NCI-H2171 (cell line): ENCODE measurements around the gene MRRF.

ENCODE experiments used
- DNase-seq: peaks from one replicate; lab custom pipeline; 2025; lab: John Stamatoyannopoulos, UW

MRRF gene

GRCh38 chr9:122228568-122229484, 35.9 kb upstream of the MRRF start, which contains the start of gene LHX6:
Gene LHX6 (minus strand): TSS chr9:122228957. CDS start chr9:122228740, 217 bp downstream.
- DNase-seq: peak; percentile 11

- DNase-seq: no peak
Measured at GRCh38 chr9:122229485-122229837, 35.2 kb upstream of the MRRF start.

DNA sequence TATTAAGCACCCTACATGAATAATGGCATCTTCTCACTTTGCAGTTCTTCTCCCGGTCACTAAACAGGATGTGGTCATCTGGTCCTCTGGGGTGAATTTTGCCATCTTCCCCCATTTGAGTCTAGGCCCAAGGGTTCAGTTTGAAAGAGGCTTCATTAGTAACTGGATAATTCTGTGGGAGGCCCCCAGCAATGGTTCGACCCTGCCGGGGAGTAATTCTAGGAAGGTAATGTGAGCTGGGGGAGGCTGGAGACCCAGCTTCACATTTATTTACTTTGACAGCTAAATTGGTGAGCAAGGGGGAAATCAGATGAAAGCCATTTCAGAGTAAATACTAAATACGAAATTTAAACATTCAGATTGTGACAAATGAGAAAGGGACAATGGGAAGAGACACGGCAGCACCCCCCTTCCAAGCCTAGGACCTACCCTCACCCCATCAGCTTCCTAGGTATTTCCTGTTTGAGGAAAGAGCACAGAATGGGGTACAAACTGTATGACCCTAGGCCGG, 31.8 kb upstream of the MRRF start:
- DNase-seq: no peak

DNA sequence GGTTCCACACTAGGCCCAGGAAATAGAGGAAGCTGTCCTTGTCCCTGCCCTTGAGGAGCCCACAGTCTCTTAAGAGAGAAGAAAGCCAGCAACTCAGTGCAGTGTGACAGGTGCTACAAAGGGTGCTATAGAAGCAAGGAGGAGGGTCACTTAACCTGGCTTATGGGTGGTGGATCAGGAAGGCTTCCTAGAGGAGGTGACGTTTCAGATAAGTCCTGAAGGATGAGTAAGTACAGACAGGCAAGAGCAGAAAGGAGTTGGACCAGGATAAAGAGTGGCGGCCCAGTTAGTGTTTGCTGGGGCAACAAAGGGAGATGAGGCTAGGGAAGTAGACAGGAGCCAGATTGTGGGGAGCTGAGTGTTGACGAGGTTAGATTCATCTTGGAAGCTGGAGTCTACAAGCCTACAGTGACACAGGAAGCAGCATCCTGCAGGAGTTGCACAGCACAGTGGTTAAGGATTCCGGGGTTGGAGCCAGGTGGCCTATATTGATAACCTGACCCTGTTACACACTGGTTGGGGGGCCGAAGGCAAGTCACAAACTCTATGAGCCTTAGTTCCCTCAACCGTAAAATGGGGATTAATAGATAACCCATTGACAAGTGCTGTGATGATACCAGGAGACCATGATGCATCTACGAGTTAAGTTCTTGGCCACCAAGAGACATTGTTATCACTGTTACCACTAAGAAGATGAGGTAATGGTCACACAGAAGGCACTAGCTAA, 30.5 kb upstream of the MRRF start:
- no peak for DNase-seq

- DNase-seq: peak; percentile 30
Measured at GRCh38 chr9:122236681-122237080, 28.0 kb upstream of the MRRF start.

DNA sequence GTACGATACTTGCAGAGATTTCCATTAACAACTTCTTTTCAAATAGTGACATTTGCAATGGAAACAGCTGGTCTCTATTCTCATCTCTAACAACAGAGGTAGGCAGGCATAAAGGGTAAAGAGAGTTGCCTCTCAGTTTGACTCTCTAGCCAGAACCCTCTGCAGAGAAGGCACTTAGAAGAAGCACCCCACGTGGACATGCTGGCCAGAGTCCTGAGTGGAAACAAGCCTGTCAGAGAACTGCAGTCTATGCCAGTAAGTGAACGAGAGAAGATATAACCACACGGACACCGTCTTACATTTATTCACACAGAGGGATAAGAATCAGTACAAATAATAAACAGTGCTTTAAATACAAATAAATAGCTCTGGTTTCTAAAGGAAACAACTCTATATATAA, 25.0 kb upstream of the MRRF start:
- no peak for DNase-seq

DNA sequence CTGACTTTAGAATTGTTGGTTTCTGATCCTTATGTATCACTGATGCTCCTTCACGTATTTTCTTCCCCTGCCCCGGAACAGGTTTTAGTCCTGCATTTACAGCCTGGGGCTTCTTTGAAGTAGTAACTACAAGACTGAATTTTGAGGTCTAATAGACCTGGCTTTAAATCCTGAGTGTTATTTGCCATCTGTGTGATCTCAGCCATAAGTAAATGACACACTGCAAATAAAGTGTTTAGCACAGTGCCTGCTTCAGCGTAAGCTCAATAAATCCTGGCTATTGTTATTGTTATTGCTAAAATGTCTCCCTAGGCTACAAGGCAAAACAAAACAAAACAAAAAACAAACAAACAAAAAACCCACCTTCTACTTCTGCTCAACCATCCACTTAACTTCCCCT, 20.3 kb upstream of the MRRF start:
- no peak for DNase-seq

DNA sequence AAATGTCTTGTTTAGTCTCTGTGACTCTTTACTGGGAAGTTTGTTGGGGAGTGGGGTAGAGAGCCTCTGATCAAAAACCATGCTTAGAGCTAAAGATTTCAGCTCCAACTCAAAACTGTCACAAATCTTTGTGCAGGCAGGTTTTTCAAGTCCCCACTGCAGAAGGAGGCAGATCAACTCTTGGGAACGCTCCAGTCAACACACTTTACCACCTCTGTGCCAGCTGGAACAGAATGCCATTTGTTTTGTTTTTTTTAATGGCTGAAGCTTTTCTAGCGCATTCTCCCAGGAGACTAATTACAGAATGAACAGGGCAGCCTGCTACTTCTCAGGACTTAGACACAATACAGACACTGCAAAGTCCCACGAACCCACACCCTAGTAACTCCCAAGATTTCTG, 18.0 kb upstream of the MRRF start:
- peak; percentile 6 for DNase-seq

DNA sequence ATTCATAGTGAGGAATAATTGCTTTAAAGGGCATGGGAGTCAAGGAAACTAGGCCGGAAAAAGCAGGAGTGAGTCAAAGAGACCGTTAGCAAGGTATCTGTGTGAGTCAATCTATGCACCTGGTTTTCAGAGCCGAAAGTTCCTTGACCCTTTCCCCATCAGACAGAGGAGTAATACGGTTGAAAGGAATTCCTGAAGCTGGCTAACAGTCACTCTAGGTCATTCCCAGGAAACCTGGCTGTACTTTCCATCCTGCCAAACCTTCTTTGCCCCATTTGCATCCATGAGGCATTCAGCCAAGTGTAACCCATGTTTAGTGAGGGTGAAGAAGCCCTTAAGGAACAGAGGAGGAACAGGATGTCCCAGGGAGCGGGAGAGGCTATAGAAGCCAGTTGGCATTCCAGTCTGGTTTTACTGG, 16.2 kb upstream of the MRRF start:
- no peak for DNase-seq

GRCh38 chr9:122251351-122251750, 13.3 kb upstream of the MRRF start:
- no peak for DNase-seq

GRCh38 chr9:122252796-122253195, 11.9 kb upstream of the MRRF start:
- DNase-seq: no peak

DNA sequence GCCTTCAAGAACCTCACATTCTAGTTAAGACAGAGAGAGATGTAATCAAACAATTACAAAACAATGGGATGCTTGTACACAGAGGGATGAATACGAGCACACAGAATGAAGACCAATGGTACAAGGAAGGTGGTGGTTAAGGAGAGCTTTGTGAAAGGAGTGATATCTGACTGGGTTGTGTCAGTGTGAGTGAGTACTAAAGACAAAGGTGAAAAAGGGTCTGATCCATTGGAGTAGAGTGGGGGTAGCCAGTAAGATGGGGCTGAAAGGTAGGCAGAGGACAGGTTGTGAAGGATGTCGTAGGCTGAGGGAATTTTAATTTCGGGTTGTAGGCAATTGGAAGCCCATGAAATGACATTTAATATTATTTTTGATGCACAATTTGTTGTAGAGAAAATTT, 9.9 kb upstream of the MRRF start:
- no peak for DNase-seq

GRCh38 chr9:122256206-122256605, 8.5 kb upstream of the MRRF start:
- no peak for DNase-seq

DNA sequence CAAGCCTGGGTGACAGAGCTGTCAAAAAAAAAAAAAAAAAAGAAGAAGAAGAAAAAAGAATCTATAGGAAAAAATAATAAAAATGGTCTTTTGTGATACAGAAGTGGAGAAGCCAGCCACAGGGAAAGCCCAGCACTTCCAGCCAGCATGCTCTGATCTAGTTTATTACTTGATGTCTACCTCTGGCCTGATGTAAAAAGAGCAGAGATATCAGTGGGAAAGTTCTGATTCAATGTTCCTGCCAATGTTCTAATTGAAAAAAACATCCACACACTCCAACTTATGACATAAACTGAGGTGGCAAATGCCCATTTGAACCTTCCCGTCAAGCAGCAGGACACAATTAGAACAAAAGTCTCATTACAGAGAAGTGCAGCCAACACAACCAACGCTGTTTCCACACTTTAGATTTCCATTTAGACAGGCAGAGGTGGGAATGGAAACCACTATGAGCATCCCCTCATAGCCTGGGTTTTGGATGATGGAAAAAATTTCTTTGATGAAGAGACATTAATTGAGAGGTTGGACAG, 5.7 kb upstream of the MRRF start:
- DNase-seq: no peak

GRCh38 chr9:122261469-122261881, 3.2 kb upstream of the MRRF start:
- DNase-seq: peak; percentile 72

DNA sequence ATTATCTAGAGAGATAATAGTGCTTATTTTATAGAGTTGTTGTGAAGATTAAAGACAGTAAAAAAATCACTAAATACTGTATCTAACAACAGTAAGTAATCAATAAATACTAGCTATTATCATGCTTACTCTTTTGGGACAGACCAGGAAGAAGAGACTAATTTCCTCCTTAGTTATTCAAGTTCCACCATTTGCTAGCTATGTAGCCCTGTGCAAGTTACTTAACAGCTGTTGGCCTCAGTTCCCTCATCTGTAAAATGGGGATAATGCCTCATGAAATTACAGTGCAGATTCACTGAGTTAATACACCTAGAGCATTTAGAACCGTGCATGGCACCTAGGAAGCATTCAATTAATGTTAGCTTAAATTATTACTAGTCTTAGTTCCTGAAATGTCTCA, 2.6 kb upstream of the MRRF start:
- no peak for DNase-seq

- no peak for DNase-seq
Measured at GRCh38 chr9:122263699-122264349, 858 bp upstream of the MRRF start.

DNA sequence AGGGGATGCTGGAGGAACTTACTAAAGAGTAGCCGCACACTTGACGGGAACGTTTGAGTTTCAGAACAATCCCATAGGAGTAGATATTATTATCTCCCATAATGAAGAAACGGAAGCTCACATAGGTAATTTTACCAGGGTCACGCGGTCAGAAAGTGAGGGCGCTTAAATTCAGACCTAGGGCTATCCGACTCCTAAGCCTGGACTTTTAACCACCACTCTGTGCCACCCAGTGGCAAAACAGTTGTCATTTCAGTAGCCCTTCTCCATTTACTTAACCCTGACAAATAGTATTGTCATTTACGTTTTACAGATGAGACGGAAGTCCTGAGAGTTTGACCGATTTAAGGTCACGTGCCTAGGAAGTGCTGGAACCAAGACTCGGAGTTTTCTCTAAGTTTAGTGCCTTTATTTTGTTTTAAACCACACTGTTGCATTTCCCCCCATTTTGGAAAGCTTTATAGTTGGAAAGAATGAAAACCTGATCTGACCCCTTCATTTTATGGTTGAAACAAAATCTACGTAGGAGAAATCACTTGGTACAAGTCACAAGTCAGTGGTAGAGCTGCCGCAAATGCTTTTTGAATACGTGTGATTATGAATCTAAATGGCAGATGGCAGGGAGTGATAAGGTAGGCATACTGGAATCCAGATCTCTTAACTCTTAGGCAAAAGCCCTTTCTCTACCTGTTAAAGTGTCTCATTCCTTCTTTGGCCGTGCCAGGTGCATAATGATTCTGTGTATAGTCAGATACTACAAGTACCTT, 650 bp downstream of the MRRF start:
- no peak for DNase-seq

DNA sequence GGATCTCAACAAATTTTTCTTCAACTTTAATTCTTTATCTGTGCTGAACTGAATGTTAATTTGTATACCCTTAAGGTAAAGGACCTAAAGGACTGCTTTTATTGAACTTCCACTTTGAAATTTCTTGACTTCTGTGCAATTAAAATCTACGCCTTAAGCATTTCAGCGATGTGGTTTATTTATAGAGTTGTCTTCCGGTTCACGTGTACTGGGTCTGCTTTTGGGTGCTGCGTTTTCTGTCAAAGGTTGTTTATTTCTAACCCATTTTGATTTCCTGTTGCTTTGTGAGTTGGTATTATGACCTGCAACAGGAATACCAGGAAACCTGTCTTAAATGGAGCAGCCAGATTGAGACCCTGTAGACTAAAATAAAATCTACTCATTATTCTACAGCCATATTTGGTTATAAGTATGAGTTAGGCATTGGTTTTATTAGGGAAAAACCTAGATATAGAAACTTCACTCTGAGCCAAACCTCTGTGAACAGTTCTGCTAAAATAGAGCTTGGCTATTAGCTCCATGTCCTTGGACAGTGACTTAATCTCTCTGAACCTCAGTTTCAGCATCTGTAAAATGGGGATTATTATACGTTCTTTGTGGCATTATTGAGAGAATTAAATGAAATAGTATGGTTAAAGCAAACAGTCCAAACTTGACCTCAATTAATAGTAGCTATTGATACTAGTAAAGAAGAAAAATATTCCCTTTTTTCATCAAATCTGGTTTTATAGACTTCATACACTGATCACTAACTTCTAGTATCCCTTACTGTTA, 3.5 kb downstream of the MRRF start:
- DNase-seq: no peak

- no peak for DNase-seq
Measured at GRCh38 chr9:122274055-122274454, 9.4 kb downstream of the MRRF start.

- no peak for DNase-seq
Measured at GRCh38 chr9:122276096-122276495, 11.4 kb downstream of the MRRF start.
